ENCODE measurements around the gene PLEKHA4.

DNA sequence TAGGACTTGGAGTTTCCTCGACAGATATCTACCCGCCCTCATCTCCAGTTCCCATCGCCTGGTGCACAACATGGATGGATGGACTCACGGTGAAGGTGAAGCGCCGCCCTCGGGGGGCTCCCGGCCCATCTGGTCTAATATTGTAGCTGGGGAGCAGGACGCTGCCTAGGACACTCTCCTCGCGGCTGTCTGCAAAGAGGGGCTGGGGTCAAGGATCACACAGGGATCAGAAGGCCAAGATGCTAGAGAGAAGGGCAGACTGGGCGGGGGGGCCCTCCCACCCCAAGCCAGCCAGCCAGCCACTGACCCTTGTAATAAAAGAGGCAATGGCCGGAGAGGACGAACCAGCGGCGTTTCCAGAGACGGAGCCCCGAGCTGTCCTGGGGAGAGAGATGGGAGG lies 7.1 kb downstream of the PLEKHA4 start:
- TF ChIP-seq, protein P1, sequence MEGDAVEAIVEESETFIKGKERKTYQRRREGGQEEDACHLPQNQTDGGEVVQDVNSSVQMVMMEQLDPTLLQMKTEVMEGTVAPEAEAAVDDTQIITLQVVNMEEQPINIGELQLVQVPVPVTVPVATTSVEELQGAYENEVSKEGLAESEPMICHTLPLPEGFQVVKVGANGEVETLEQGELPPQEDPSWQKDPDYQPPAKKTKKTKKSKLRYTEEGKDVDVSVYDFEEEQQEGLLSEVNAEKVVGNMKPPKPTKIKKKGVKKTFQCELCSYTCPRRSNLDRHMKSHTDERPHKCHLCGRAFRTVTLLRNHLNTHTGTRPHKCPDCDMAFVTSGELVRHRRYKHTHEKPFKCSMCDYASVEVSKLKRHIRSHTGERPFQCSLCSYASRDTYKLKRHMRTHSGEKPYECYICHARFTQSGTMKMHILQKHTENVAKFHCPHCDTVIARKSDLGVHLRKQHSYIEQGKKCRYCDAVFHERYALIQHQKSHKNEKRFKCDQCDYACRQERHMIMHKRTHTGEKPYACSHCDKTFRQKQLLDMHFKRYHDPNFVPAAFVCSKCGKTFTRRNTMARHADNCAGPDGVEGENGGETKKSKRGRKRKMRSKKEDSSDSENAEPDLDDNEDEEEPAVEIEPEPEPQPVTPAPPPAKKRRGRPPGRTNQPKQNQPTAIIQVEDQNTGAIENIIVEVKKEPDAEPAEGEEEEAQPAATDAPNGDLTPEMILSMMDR (conservative IDR thresholded peaks at IDR 0.05; ENCODE audit: low read depth in 2 of 2), result no peak
- TF ChIP-seq CREB1 (CRISPR knock-in tag; IDR thresholded peaks at IDR 0.05; ENCODE audit: low read depth) (no peak), POLR2AphosphoS5 (IDR thresholded peaks at IDR 0.05; ENCODE audit: low read depth) (no peak)
